Activated gamma-delta T cell (primary cell): Measurements from ENCODE around the gene GNB2.
"Not testable (repeated sequence)": the region's sequence is repeated elsewhere in the genome, so short reads cannot be mapped to it uniquely, and the experiment has no call there.

Experiments
- DNase-seq: peaks from one replicate; lab custom pipeline; 2025; lab: John Stamatoyannopoulos, UW

GNB2 gene

GRCh38 chr7:100694098-100694745, 20.7 kb downstream of the GNB2 start, which contains the start of gene GIGYF1:
TSS of gene GIGYF1 (minus strand) at chr7:100694250. CDS start at chr7:100688238, 6,012 bp downstream.
- DNase-seq: peak; percentile 68

- no peak for DNase-seq
Observed at GRCh38 chr7:100696123-100696521, 22.6 kb downstream of the GNB2 start.

- DNase-seq: no peak
Observed at GRCh38 chr7:100699018-100699417, 25.5 kb downstream of the GNB2 start.

- DNase-seq: not testable (repeated sequence)
Observed at GRCh38 chr7:100701089-100701488, 27.5 kb downstream of the GNB2 start.

- DNase-seq: peak; percentile 50
Observed at GRCh38 chr7:100705320-100705752, 31.8 kb downstream of the GNB2 start.

GRCh38 chr7:100705753-100706671, 32.5 kb downstream of the GNB2 start, which contains the start of gene POP7:
TSS of gene POP7 (plus strand) at chr7:100706121. CDS start at chr7:100706831, 710 bp downstream.
- DNase-seq: peak; percentile 95

GRCh38 chr7:100706672-100707311, 33.3 kb downstream of the GNB2 start:
- no peak for DNase-seq

- DNase-seq: no peak
Observed at GRCh38 chr7:100708395-100708794, 34.9 kb downstream of the GNB2 start.

- DNase-seq: no peak
Observed at GRCh38 chr7:100710452-100710851, 36.9 kb downstream of the GNB2 start.

GRCh38 chr7:100711369-100711768, 37.8 kb downstream of the GNB2 start:
- no peak for DNase-seq

GRCh38 chr7:100714725-100715124, 41.2 kb downstream of the GNB2 start:
- no peak for DNase-seq

GRCh38 chr7:100717073-100717472, 43.5 kb downstream of the GNB2 start:
- DNase-seq: not testable (repeated sequence)

- DNase-seq: no peak
Observed at GRCh38 chr7:100719523-100720278, 46.2 kb downstream of the GNB2 start.

GRCh38 chr7:100720279-100720670, 46.7 kb downstream of the GNB2 start, which contains the start of gene EPO:
TSS of gene EPO (plus strand) at chr7:100720468. CDS start at chr7:100720981, 513 bp downstream.
- DNase-seq: no peak

- DNase-seq: no peak
Observed at GRCh38 chr7:100720671-100721504, 47.3 kb downstream of the GNB2 start.

GRCh38 chr7:100721505-100721812, 47.9 kb downstream of the GNB2 start:
- no peak for DNase-seq

GRCh38 chr7:100722480-100723212, 49.1 kb downstream of the GNB2 start:
- DNase-seq: no peak

- DNase-seq: no peak
Observed at GRCh38 chr7:100723732-100724275, 50.3 kb downstream of the GNB2 start.

- not testable (repeated sequence) for DNase-seq
Observed at GRCh38 chr7:100724364-100724763, 50.8 kb downstream of the GNB2 start.
